Spleen (tissue), 11 donors: ENCODE measurements around the gene NFKBIL1. TPM values are rescaled to one million over a fixed set of nuclear protein-coding genes. Genes with fewer than 3 reads are reported as not detected.

Source experiments
- DNase-seq: peaks from one replicate; pipeline ENCODE4 v3.0.0-alpha.2; 2020
- H3K27ac ChIP-seq, 8 donors: fragments of 200-600 bp; sonication (generic) in 7 of 8; 1 replicate in 4 of 8; 2 replicates in 4 of 8; pipeline versions ENCODE4 v1.5.0 to v1.8.0; 2016 to 2021; ENCODE audit warnings: inconsistent platforms in 4 of 8, mild to moderate bottlenecking in 4 of 8, moderate library complexity in 1 of 8
- H3K27me3 ChIP-seq, 7 donors: fragments of 200-600 bp; sonication (generic) in 6 of 7; replicated peaks in 1 of 7; 1 replicate in 4 of 7; 2 replicates in 3 of 7; pipeline versions ENCODE4 v1.5.0 to v1.8.0; 2016 to 2021; ENCODE audit warnings: inconsistent platforms in 3 of 7, mild to moderate bottlenecking in 1 of 7
- H3K36me3 ChIP-seq, 6 donors: fragments of 200-600 bp; sonication (generic) in 5 of 6; 1 replicate in 4 of 6; 2 replicates in 2 of 6; pipeline versions ENCODE4 v1.5.0 to v1.8.0; 2016 to 2021; ENCODE audit warnings: inconsistent platforms in 2 of 6
- H3K4me1 ChIP-seq, 6 donors: fragments of 200-600 bp; sonication (generic) in 5 of 6; 1 replicate in 3 of 6; 2 replicates in 3 of 6; pipeline versions ENCODE4 v1.5.0 to v1.8.0; 2016 to 2021; ENCODE audit warnings: inconsistent platforms in 3 of 6
- H3K4me3 ChIP-seq, 8 donors: fragments of 200-600 bp; sonication (generic) in 7 of 8; 1 replicate in 4 of 8; 2 replicates in 4 of 8; pipeline versions ENCODE4 v1.5.0 to v1.8.0; 2016 to 2021; ENCODE audit warnings: inconsistent platforms in 4 of 8, mild to moderate bottlenecking in 4 of 8, moderate library complexity in 2 of 8
- H3K9me3 ChIP-seq, 8 donors: fragments of 200-600 bp; sonication (generic) in 7 of 8; 1 replicate in 4 of 8; 2 replicates in 4 of 8; pipeline versions ENCODE4 v1.5.0 to v1.8.0; 2016 to 2021; ENCODE audit warnings: inconsistent platforms in 4 of 8
- POLR2A ChIP-seq, 3 donors: fragments of 450-650 bp; IDR thresholded peaks; one replicate each; pipeline ENCODE4 v1.5.1; 2017; ENCODE audit warnings: antibody characterized with exemption in 3 of 3, mild to moderate bottlenecking in 1 of 3
- POLR2AphosphoS5 ChIP-seq, 3 donors: sonication (generic); formaldehyde crosslinking; IDR thresholded peaks; one replicate each; pipeline ENCODE4 v1.5.1; 2017; ENCODE audit warnings: antibody characterized with exemption in 3 of 3
- WGBS, 5 donors: extraction: QIAGEN DNeasy Blood & Tissue Kit in 3 of 5; methylation state at CpG; one replicate each; pipeline versions ENCODE4 v1.1.5 to v1.1.7; 2013 to 2018; 5-methylcytosine and 5-hydroxymethylcytosine counted together
- intact Hi-C: fragments of 100-400 bp; cut with DNase I; formaldehyde crosslinking; loops from one replicate; pipeline ENCODE4 v1.15.0; 2023; ENCODE audit warnings: low total_unique reads
- polyA plus RNA-seq, 3 donors: library from polyadenylated mRNA; stranded (reverse); fragments of 200-250 nt; gene quantifications; one replicate each; pipeline ENCODE4 v1.2.1, GENCODE V29; 2013
- total RNA-seq, 7 donors: library from RNA; depleted of rRNA in 3 of 7; stranded (reverse); fragments of >200 nt in 3 of 7; fragmentation: NEBNext Ultra II Directional in 4 of 7; extraction: Animal tissue kit (Norgen Biotek cat#: 25700) in 4 of 7; gene quantifications; one replicate each; pipeline versions ENCODE4 v1.1.0 to v1.2.1, GENCODE V29; 2016 to 2021
- TF ChIP-seq, protein P1 (sequence below), 11 experiments: fragments of 200-600 bp in 7 of 11; fragments of 450-650 bp in 4 of 11; sonication (generic) in 4 of 11; IDR thresholded peaks in 8 of 11; conservative IDR thresholded peaks in 3 of 11; 1 replicate in 7 of 11; 2 replicates in 4 of 11; pipeline versions ENCODE4 v1.4.0 to v1.8.0; 2016 to 2021; ENCODE audit warnings: antibody characterized with exemption in 11 of 11, inconsistent platforms in 4 of 11, mild to moderate bottlenecking in 1 of 11
- donor health status: healthy with polysubstance abuse.
- donor health status: DM: no; HTN: no; CAD: no; lungs with moderate emphysema.
- donor health status: DM: no; HTN: no; CAD: no.
- donor health status: Bipolar disorder and iron deficiency.
- donor health status: healthy.
- donor health status: DM: no; HTN: no; CAD: no.
- donor health status: DM: yes; HTN: yes; CAD: no.

The NFKBIL1 gene
- total and polyA plus RNA-seq, 10 donors: 11.0 to 36.3 (median 19.4) TPM

DNA sequence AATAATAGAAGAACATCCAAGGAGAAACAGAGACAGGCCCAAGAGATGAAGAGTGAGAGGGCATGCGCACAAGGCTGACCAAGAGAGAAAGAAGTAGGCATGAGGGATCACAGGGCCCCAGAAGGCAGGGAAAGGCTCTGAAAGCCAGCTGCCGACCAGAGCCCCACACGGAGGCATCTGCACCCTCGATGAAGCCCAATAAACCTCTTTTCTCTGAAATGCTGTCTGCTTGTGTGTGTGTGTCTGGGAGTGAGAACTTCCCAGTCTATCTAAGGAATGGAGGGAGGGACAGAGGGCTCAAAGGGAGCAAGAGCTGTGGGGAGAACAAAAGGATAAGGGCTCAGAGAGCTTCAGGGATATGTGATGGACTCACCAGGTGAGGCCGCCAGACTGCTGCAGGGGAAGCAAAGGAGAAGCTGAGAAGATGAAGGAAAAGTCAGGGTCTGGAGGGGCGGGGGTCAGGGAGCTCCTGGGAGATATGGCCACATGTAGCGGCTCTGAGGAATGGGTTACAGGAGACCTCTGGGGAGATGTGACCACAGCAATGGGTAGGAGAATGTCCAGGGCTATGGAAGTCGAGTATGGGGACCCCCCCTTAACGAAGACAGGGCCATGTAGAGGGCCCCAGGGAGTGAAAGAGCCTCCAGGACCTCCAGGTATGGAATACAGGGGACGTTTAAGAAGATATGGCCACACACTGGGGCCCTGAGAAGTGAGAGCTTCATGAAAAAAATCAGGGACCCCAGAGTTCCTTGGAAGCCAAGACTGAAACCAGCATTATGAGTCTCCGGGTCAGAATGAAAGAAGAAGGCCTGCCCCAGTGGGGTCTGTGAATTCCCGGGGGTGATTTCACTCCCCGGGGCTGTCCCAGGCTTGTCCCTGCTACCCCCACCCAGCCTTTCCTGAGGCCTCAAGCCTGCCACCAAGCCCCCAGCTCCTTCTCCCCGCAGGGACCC lies 27.0 kb downstream of the NFKBIL1 start:
- peak overlapping the region; percentile 75 to 98 (median 86) for H3K27ac ChIP-seq
- TF ChIP-seq, protein P1, sequence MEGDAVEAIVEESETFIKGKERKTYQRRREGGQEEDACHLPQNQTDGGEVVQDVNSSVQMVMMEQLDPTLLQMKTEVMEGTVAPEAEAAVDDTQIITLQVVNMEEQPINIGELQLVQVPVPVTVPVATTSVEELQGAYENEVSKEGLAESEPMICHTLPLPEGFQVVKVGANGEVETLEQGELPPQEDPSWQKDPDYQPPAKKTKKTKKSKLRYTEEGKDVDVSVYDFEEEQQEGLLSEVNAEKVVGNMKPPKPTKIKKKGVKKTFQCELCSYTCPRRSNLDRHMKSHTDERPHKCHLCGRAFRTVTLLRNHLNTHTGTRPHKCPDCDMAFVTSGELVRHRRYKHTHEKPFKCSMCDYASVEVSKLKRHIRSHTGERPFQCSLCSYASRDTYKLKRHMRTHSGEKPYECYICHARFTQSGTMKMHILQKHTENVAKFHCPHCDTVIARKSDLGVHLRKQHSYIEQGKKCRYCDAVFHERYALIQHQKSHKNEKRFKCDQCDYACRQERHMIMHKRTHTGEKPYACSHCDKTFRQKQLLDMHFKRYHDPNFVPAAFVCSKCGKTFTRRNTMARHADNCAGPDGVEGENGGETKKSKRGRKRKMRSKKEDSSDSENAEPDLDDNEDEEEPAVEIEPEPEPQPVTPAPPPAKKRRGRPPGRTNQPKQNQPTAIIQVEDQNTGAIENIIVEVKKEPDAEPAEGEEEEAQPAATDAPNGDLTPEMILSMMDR (IDR thresholded peaks at IDR 0.05 in 8 of 11, conservative IDR thresholded peaks at IDR 0.05 in 3 of 11): no peak
- no peak for TF ChIP-seq POLR2A (IDR thresholded peaks at IDR 0.05)
- TF ChIP-seq POLR2AphosphoS5 (IDR thresholded peaks at IDR 0.05): no peak
- peaks cover 39 to 100% (median 83%) of the 10 kb centered on the region in 6 donors for H3K4me1 ChIP-seq
- H3K4me3 ChIP-seq: peak overlapping the region in 5 of 8 donors; percentile 60 to 97 (median 65)
- no peaks in the 10 kb centered on the region for H3K9me3 ChIP-seq
- H3K27me3 ChIP-seq: no peaks in the 10 kb centered on the region
- DNase-seq: no peak
- H3K36me3 ChIP-seq: peaks cover 0 to 22% (median 1%) of the 10 kb centered on the region in 6 donors
- intact Hi-C loops: no loop called here
- WGBS, 5 donors: 60 to 79% (median 73%) methylated on average over 14 of the region's 14 CpGs

DNA sequence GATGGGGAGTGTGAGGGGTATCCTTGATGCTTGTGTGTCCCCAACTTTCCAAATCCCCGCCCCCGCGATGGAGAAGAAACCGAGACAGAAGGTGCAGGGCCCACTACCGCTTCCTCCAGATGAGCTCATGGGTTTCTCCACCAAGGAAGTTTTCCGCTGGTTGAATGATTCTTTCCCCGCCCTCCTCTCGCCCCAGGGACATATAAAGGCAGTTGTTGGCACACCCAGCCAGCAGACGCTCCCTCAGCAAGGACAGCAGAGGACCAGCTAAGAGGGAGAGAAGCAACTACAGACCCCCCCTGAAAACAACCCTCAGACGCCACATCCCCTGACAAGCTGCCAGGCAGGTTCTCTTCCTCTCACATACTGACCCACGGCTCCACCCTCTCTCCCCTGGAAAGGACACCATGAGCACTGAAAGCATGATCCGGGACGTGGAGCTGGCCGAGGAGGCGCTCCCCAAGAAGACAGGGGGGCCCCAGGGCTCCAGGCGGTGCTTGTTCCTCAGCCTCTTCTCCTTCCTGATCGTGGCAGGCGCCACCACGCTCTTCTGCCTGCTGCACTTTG lies 28.0 kb downstream of the NFKBIL1 start, which contains the start of gene TNF:
TSS of gene TNF (plus strand) at position 231 of the 567 bp plus-strand sequence. CDS start at position 408, 177 bp downstream.
- TF ChIP-seq, protein P1 (IDR thresholded peaks at IDR 0.05 in 8 of 11, conservative IDR thresholded peaks at IDR 0.05 in 3 of 11): no peak
- peak; percentile 71 to 100 (median 92) for TF ChIP-seq POLR2AphosphoS5 (IDR thresholded peaks at IDR 0.05)
- TF ChIP-seq POLR2A (IDR thresholded peaks at IDR 0.05): peak; percentile 60 to 95 (median 93)
- Histone ChIP-seq H3K9me3 (no peaks in the 10 kb centered on the region), H3K36me3 (peaks cover 0 to 22% (median 1%) of the 10 kb centered on the region in 6 donors), H3K4me3 (peak within 1 kb of the TSS; percentile 58 to 97 (median 64)), H3K27me3 (no peaks in the 10 kb centered on the region), H3K4me1 (peaks cover 37 to 100% (median 84%) of the 10 kb centered on the region in 6 donors), H3K27ac (peak within 1 kb of the TSS; percentile 75 to 98 (median 86))
- 12 to 35% (median 19%) methylated on average over 13 to 19 of the region's 19 CpGs for WGBS, 5 donors
- intact Hi-C loops: no loop called here
- peak; percentile 89 for DNase-seq

DNA sequence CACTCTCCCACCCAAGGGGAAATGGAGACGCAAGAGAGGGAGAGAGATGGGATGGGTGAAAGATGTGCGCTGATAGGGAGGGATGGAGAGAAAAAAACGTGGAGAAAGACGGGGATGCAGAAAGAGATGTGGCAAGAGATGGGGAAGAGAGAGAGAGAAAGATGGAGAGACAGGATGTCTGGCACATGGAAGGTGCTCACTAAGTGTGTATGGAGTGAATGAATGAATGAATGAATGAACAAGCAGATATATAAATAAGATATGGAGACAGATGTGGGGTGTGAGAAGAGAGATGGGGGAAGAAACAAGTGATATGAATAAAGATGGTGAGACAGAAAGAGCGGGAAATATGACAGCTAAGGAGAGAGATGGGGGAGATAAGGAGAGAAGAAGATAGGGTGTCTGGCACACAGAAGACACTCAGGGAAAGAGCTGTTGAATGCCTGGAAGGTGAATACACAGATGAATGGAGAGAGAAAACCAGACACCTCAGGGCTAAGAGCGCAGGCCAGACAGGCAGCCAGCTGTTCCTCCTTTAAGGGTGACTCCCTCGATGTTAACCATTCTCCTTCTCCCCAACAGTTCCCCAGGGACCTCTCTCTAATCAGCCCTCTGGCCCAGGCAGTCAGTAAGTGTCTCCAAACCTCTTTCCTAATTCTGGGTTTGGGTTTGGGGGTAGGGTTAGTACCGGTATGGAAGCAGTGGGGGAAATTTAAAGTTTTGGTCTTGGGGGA lies 28.7 kb downstream of the NFKBIL1 start:
- WGBS, 5 donors: 40 to 56% (median 52%) methylated on average over 8 of the region's 8 CpGs
- DNase-seq: no peak
- no peaks in the 10 kb centered on the region for H3K27me3 ChIP-seq
- peak overlapping the region; percentile 75 to 98 (median 86) for H3K27ac ChIP-seq
- TF ChIP-seq POLR2A (IDR thresholded peaks at IDR 0.05) (no peak), POLR2AphosphoS5 (IDR thresholded peaks at IDR 0.05) (no peak)
- TF ChIP-seq, protein P1 (IDR thresholded peaks at IDR 0.05 in 8 of 11, conservative IDR thresholded peaks at IDR 0.05 in 3 of 11): no peak
- peaks cover 0 to 22% (median 1%) of the 10 kb centered on the region in 6 donors for H3K36me3 ChIP-seq
- peaks cover 35 to 97% (median 84%) of the 10 kb centered on the region in 6 donors for H3K4me1 ChIP-seq
- intact Hi-C loops: no loop called here
- no peaks in the 10 kb centered on the region for H3K9me3 ChIP-seq
- peak overlapping the region; percentile 58 to 97 (median 64) for H3K4me3 ChIP-seq
